Loucy (cell line): Measurements from ENCODE around the gene DOK6.
"Not testable (repeated sequence)": the region's sequence is repeated elsewhere in the genome, so short reads cannot be mapped to it uniquely, and the experiment has no call there.

ENCODE experiments used
- EZH2phosphoT487 ChIP-seq: fragments of 200-600 bp; IDR thresholded peaks from 2 replicates; pipeline ENCODE4 v1.6.1; 2018; ENCODE audit warnings: antibody characterized with exemption, mild to moderate bottlenecking, moderate library complexity, borderline replicate concordance
- TF ChIP-seq, protein P1 (sequence below): fragments of 200-600 bp; sonication (generic); conservative IDR thresholded peaks from 2 replicates; pipeline ENCODE4 v1.5.1; 2014; ENCODE audit warnings: mild to moderate bottlenecking, antibody characterized with exemption, low read length

DNA sequence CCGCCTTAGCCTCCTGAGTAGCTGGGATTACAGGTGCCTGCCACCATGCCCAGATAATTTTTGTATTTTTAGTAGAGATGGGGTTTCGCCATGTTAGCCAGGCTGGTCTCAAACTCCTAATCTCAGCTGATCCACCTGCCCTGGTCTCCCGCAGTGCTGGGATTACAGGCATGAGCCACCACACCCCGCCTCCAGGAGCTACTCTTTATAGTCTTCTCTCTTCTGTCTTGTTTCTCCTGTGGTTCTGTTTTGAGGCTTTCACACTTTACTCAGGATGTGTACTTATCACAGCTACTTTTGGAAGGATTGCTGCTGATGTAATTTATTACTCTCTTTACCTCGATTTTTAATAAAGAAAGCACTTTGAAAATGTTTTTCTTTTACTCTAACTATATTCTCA, 261.4 kb downstream of the DOK6 start:
- TF ChIP-seq, protein P1, sequence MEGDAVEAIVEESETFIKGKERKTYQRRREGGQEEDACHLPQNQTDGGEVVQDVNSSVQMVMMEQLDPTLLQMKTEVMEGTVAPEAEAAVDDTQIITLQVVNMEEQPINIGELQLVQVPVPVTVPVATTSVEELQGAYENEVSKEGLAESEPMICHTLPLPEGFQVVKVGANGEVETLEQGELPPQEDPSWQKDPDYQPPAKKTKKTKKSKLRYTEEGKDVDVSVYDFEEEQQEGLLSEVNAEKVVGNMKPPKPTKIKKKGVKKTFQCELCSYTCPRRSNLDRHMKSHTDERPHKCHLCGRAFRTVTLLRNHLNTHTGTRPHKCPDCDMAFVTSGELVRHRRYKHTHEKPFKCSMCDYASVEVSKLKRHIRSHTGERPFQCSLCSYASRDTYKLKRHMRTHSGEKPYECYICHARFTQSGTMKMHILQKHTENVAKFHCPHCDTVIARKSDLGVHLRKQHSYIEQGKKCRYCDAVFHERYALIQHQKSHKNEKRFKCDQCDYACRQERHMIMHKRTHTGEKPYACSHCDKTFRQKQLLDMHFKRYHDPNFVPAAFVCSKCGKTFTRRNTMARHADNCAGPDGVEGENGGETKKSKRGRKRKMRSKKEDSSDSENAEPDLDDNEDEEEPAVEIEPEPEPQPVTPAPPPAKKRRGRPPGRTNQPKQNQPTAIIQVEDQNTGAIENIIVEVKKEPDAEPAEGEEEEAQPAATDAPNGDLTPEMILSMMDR, result not testable (repeated sequence)
- TF ChIP-seq EZH2phosphoT487, result not testable (repeated sequence)
